Ishikawa (cell line): Measurements from ENCODE around the gene PPM1J.

Experiments used
- CEBPB ChIP-seq: IDR thresholded peaks from 2 replicates; pipeline ENCODE4 v1.6.1; 2012
- EGR1 ChIP-seq: IDR thresholded peaks from 2 replicates; pipeline ENCODE4 v1.6.1; 2012
- EP300 ChIP-seq: IDR thresholded peaks from 2 replicates; pipeline ENCODE4 v1.6.1; 2012; ENCODE audit warnings: borderline replicate concordance
- FOXM1 ChIP-seq: IDR thresholded peaks from 2 replicates; pipeline ENCODE4 v1.6.1; 2012; ENCODE audit warnings: low read depth, borderline replicate concordance
- MAX ChIP-seq: IDR thresholded peaks from 2 replicates; pipeline ENCODE4 v1.6.1; 2012
- RAD21 ChIP-seq: IDR thresholded peaks from 2 replicates; pipeline ENCODE4 v1.6.1; 2012; ENCODE audit warnings: low read depth
- REST ChIP-seq: IDR thresholded peaks from 2 replicates; pipeline ENCODE4 v1.6.1; 2012; ENCODE audit warnings: low read depth, mild to moderate bottlenecking
- TAF1 ChIP-seq: IDR thresholded peaks from 2 replicates; pipeline ENCODE4 v1.6.1; 2012; ENCODE audit warnings: low read depth, mild to moderate bottlenecking
- TCF12 ChIP-seq: IDR thresholded peaks from 2 replicates; pipeline ENCODE4 v1.6.1; 2012; ENCODE audit warnings: low read depth
- TEAD4 ChIP-seq: IDR thresholded peaks from 2 replicates; pipeline ENCODE4 v1.6.1; 2012
- USF1 ChIP-seq: IDR thresholded peaks from 2 replicates; pipeline ENCODE4 v1.6.1; 2012

- no peak for TF ChIP-seq REST
- TF ChIP-seq CEBPB: no peak
- TF ChIP-seq TCF12: no peak
- TF ChIP-seq RAD21: no peak
- no peak for TF ChIP-seq EGR1
- no peak for TF ChIP-seq MAX
- no peak for TF ChIP-seq EP300
- no peak for TF ChIP-seq TEAD4
- TF ChIP-seq USF1: no peak
- TF ChIP-seq TAF1: no peak
- no peak for TF ChIP-seq FOXM1
Observed at GRCh38 chr1:112689196-112689841, 25.8 kb downstream of the PPM1J start.
